Measurements from ENCODE around the gene DDAH2. TPM values are rescaled to one million over a fixed set of nuclear protein-coding genes. Genes with fewer than 3 reads are reported as not detected.
A peak's percentile ranks its signal among the peaks of the same experiment; 100 is the strongest.

The DDAH2 gene
- total RNA-seq, 1 donor from 2014 or later: 145 TPM

GRCh38 chr6:31733734-31734133 lies 4.6 kb upstream of the DDAH2 start:
- peak overlapping the region; percentile 100 for H3K4me3 Mint-ChIP-seq (ENCODE audit: unreplicated experiment)
- H3K27ac Mint-ChIP-seq (ENCODE audit: unreplicated experiment): peak overlapping the region; percentile 100
- peaks cover 27% of the 10 kb centered on the region for H3K36me3 Mint-ChIP-seq (ENCODE audit: low read depth, unreplicated experiment)
- H3K4me1 Mint-ChIP-seq (ENCODE audit: unreplicated experiment): peaks cover 50% of the 10 kb centered on the region
- DNase-seq (ENCODE audit: low spot score): no peak
- H3K9me3 Mint-ChIP-seq (ENCODE audit: unreplicated experiment): no peaks in the 10 kb centered on the region
- TF ChIP-seq CTCF (IDR thresholded peaks at IDR 0.05; ENCODE audit: unreplicated experiment): no peak
- peaks cover 22% of the 10 kb centered on the region for H3K27me3 Mint-ChIP-seq (ENCODE audit: unreplicated experiment)

GRCh38 chr6:31732029-31732428 lies 2.9 kb upstream of the DDAH2 start:
- peaks cover 45% of the 10 kb centered on the region for H3K4me1 Mint-ChIP-seq (ENCODE audit: unreplicated experiment)
- no peak for DNase-seq (ENCODE audit: low spot score)
- H3K4me3 Mint-ChIP-seq (ENCODE audit: unreplicated experiment): peak overlapping the region; percentile 15
- H3K36me3 Mint-ChIP-seq (ENCODE audit: low read depth, unreplicated experiment): peaks cover 35% of the 10 kb centered on the region
- H3K27ac Mint-ChIP-seq (ENCODE audit: unreplicated experiment): no peak overlapping the region
- H3K9me3 Mint-ChIP-seq (ENCODE audit: unreplicated experiment): no peaks in the 10 kb centered on the region
- H3K27me3 Mint-ChIP-seq (ENCODE audit: unreplicated experiment): peaks cover 15% of the 10 kb centered on the region
- TF ChIP-seq CTCF (IDR thresholded peaks at IDR 0.05; ENCODE audit: unreplicated experiment): no peak

- peak overlapping the region; percentile 98 for H3K4me3 Mint-ChIP-seq (ENCODE audit: unreplicated experiment)
- H3K4me1 Mint-ChIP-seq (ENCODE audit: unreplicated experiment): peaks cover 49% of the 10 kb centered on the region
- H3K36me3 Mint-ChIP-seq (ENCODE audit: low read depth, unreplicated experiment): peaks cover 44% of the 10 kb centered on the region
Observed at GRCh38 chr6:31730631-31731086, 1.6 kb upstream of the DDAH2 start.

GRCh38 chr6:31729979-31730630 lies 1.0 kb upstream of the DDAH2 start:
- peaks cover 43% of the 10 kb centered on the region for H3K36me3 Mint-ChIP-seq (ENCODE audit: low read depth, unreplicated experiment)
- H3K4me3 Mint-ChIP-seq (ENCODE audit: unreplicated experiment): peak overlapping the region; percentile 98
- TF ChIP-seq CTCF (IDR thresholded peaks at IDR 0.05; ENCODE audit: unreplicated experiment): no peak
- peak; percentile 92 for DNase-seq (ENCODE audit: low spot score)
- H3K4me1 Mint-ChIP-seq (ENCODE audit: unreplicated experiment): peaks cover 44% of the 10 kb centered on the region
- H3K27ac Mint-ChIP-seq (ENCODE audit: unreplicated experiment): peak overlapping the region; percentile 91
- H3K27me3 Mint-ChIP-seq (ENCODE audit: unreplicated experiment): peaks cover 16% of the 10 kb centered on the region
- H3K9me3 Mint-ChIP-seq (ENCODE audit: unreplicated experiment): no peaks in the 10 kb centered on the region

More at GRCh38 chr6:31730631-31731086, 1.6 kb upstream of the DDAH2 start:
- Mint-ChIP-seq H3K27me3 (ENCODE audit: unreplicated experiment) (peaks cover 16% of the 10 kb centered on the region), H3K27ac (ENCODE audit: unreplicated experiment) (peak overlapping the region; percentile 91), H3K9me3 (ENCODE audit: unreplicated experiment) (no peaks in the 10 kb centered on the region)
- no peak for DNase-seq (ENCODE audit: low spot score)
- TF ChIP-seq CTCF (IDR thresholded peaks at IDR 0.05; ENCODE audit: unreplicated experiment): no peak

GRCh38 chr6:31729515-31729978 lies 448 bp upstream of the DDAH2 start:
- no peak for TF ChIP-seq CTCF (IDR thresholded peaks at IDR 0.05; ENCODE audit: unreplicated experiment)
- Mint-ChIP-seq H3K4me1 (ENCODE audit: unreplicated experiment) (peaks cover 44% of the 10 kb centered on the region), H3K27me3 (ENCODE audit: unreplicated experiment) (peaks cover 14% of the 10 kb centered on the region), H3K27ac (ENCODE audit: unreplicated experiment) (peak overlapping the region; percentile 91), H3K36me3 (ENCODE audit: low read depth, unreplicated experiment) (peaks cover 43% of the 10 kb centered on the region), H3K9me3 (ENCODE audit: unreplicated experiment) (no peaks in the 10 kb centered on the region), H3K4me3 (ENCODE audit: unreplicated experiment) (peak overlapping the region; percentile 98)
- DNase-seq (ENCODE audit: low spot score): peak; percentile 72
